OCI-LY7 (cell line): ENCODE data around the gene ARRDC5. TPM values are rescaled to one million over a fixed set of nuclear protein-coding genes. Genes with fewer than 3 reads are reported as not detected.
"Not testable (repeated sequence)": the region's sequence is repeated elsewhere in the genome, so short reads cannot be mapped to it uniquely, and the experiment has no call there.

Experiments
- BruUV-seq: library from RNA; stranded (reverse); fragments of 400-500 nt; replicated peaks from 2 replicates; lab custom pipeline; 2021; lab: Mats Ljungman, UMichigan
- CTCF ChIA-PET: fragments of 300-600 bp; sonication (Branson Sonifier 250); formaldehyde crosslinking; loops from one replicate; lab custom pipeline; 2022; ENCODE audit warnings: antibody characterized with exemption; ENCODE audit not compliant: unreplicated experiment; lab: Charles Lee
- POLR2A ChIA-PET: fragments of 300-600 bp; sonication (Branson Sonifier 250); formaldehyde crosslinking; loops from one replicate; lab custom pipeline; 2022; ENCODE audit warnings: antibody characterized with exemption; lab: Charles Lee
- DNase-seq: peaks from one replicate; pipeline ENCODE4 v3.0.0-alpha.2; 2015; ENCODE audit warnings: low spot score
- H2AFZ ChIP-seq: fragments of 200-600 bp; sonication (generic), shearing (Covaris generic); 2 replicates; pipeline ENCODE4 v1.6.1; 2014; ENCODE audit warnings: mild to moderate bottlenecking, antibody characterized with exemption, low read length, moderate library complexity
- H3K27ac ChIP-seq: fragments of 200-600 bp; sonication (generic); 2 replicates; pipeline ENCODE4 v1.5.1; 2014; ENCODE audit warnings: mixed run types, low read depth, mild to moderate bottlenecking, moderate library complexity, low read length, inconsistent platforms; ENCODE audit not compliant: poor library complexity, severe bottlenecking
- H3K36me3 ChIP-seq: fragments of 200-600 bp; sonication (generic); 2 replicates; pipeline ENCODE4 v1.6.1; 2014; ENCODE audit warnings: mild to moderate bottlenecking, antibody characterized with exemption, low read length, moderate library complexity, mixed read lengths; ENCODE audit not compliant: insufficient read depth
- H3K4me1 ChIP-seq: fragments of 200-600 bp; sonication (generic); 2 replicates; pipeline ENCODE4 v1.5.1; 2014; ENCODE audit warnings: mild to moderate bottlenecking, low read length; ENCODE audit not compliant: insufficient read depth, poor library complexity, severe bottlenecking
- H3K4me2 ChIP-seq: fragments of 200-600 bp; sonication (generic); 2 replicates; pipeline ENCODE4 v1.6.1; 2014; ENCODE audit warnings: mild to moderate bottlenecking, low read length
- H3K4me3 ChIP-seq: fragments of 200-600 bp; sonication (generic); 2 replicates; pipeline ENCODE4 v1.5.1; 2014; ENCODE audit warnings: mild to moderate bottlenecking, low read depth, low read length; ENCODE audit not compliant: poor library complexity, severe bottlenecking
- H3K79me2 ChIP-seq: fragments of 200-600 bp; sonication (generic); 2 replicates; pipeline ENCODE4 v1.6.1; 2016; ENCODE audit warnings: low read depth, mild to moderate bottlenecking, low read length, moderate library complexity, mixed read lengths; ENCODE audit not compliant: insufficient read depth
- H3K9me2 ChIP-seq: fragments of 200-600 bp; sonication (generic); 2 replicates; pipeline ENCODE4 v1.6.1; 2016; ENCODE audit warnings: mild to moderate bottlenecking, low read length, mixed read lengths; ENCODE audit not compliant: insufficient read depth
- H3K9me3 ChIP-seq: fragments of 200-600 bp; sonication (generic); 2 replicates; pipeline ENCODE4 v1.6.1; 2014; ENCODE audit warnings: mild to moderate bottlenecking, mixed run types, low read length, mixed read lengths
- H4K20me1 ChIP-seq: fragments of 200-600 bp; sonication (generic); 2 replicates; pipeline ENCODE4 v1.6.1; 2014; ENCODE audit warnings: mild to moderate bottlenecking, antibody characterized with exemption, low read length, moderate library complexity, mixed read lengths; ENCODE audit not compliant: insufficient read depth
- CTCF ChIP-seq: fragments of 200-600 bp; sonication (generic); conservative IDR thresholded peaks from 2 replicates; pipeline ENCODE4 v1.5.1; 2014; ENCODE audit warnings: mild to moderate bottlenecking, antibody characterized with exemption, low read length, moderate library complexity, mixed read lengths
- EZH2phosphoT487 ChIP-seq: fragments of 200-600 bp; sonication (generic); IDR thresholded peaks from 2 replicates; pipeline ENCODE4 v1.6.1; 2018; ENCODE audit warnings: low read depth, borderline replicate concordance, mild to moderate bottlenecking, mixed run types, antibody characterized with exemption, low read length, moderate library complexity, mixed read lengths
- intact Hi-C: fragments of 100-400 bp; cut with micrococcal nuclease; formaldehyde crosslinking; loops from one replicate; pipeline ENCODE4 v1.10.0; 2022; ENCODE audit not compliant: unreplicated experiment
- total RNA-seq, 2 experiments: library from RNA; depleted of rRNA in 1 of 2; stranded (reverse); fragments of >200 nt in 1 of 2; shearing (Covaris generic) in 1 of 2; gene quantifications; 2 replicates each; pipeline ENCODE4 v1.2.3, GENCODE V29; 2014 to 2022

Gene ARRDC5
- total RNA-seq, 2 experiments from 2014 or later = not detected

- H2AFZ ChIP-seq = no peak overlapping the region
- H3K36me3 ChIP-seq = no peaks in the 10 kb centered on the region
- no peak for DNase-seq
- ChIA-PET CTCF (no interaction called here), POLR2A (interaction anchor here (0.9 kb wide), 1 partner anchor 11 kb away, joined by 6 read pairs; the partner anchor contains the start of gene ARRDC5)
- no peaks in the 10 kb centered on the region for H4K20me1 ChIP-seq
- TF ChIP-seq CTCF (no peak), EZH2phosphoT487 (no peak)
- H3K27ac ChIP-seq = no peak overlapping the region
- no peaks in the 10 kb centered on the region for H3K79me2 ChIP-seq
- intact Hi-C loops = no loop called here
- H3K9me2 ChIP-seq = no peaks in the 10 kb centered on the region
- no peak overlapping the region for H3K4me3 ChIP-seq
- no TSS peak for BruUV-seq
- H3K4me1 ChIP-seq = peaks cover 4% of the 10 kb centered on the region
- no peaks in the 10 kb centered on the region for H3K9me3 ChIP-seq
- H3K4me2 ChIP-seq = no peak overlapping the region
Observed at GRCh38 chr19:4891066-4891465, 11.6 kb downstream of the ARRDC5 start.

GRCh38 chr19:4889034-4889815 is 13.5 kb downstream of the ARRDC5 start:
- H4K20me1 ChIP-seq = no peaks in the 10 kb centered on the region
- ChIA-PET POLR2A (interaction anchor here (0.7 kb wide), 2 partner anchors 13 to 98 kb away, joined by 3 to 4 read pairs; partner anchors contain the start of gene ARRDC5), CTCF (no interaction called here)
- TF ChIP-seq EZH2phosphoT487 (no peak), CTCF (no peak)
- no peak overlapping the region for H3K4me3 ChIP-seq
- H3K27ac ChIP-seq = no peak overlapping the region
- no peaks in the 10 kb centered on the region for H3K9me3 ChIP-seq
- H3K36me3 ChIP-seq = no peaks in the 10 kb centered on the region
- no peak overlapping the region for H2AFZ ChIP-seq
- DNase-seq = no peak
- no peaks in the 10 kb centered on the region for H3K79me2 ChIP-seq
- H3K9me2 ChIP-seq = no peaks in the 10 kb centered on the region
- intact Hi-C loops = no loop called here
- BruUV-seq = no TSS peak
- no peaks in the 10 kb centered on the region for H3K4me1 ChIP-seq
- no peak overlapping the region for H3K4me2 ChIP-seq

GRCh38 chr19:4887803-4888202 is 14.9 kb downstream of the ARRDC5 start:
- intact Hi-C loops, H3K9me2 ChIP-seq, BruUV-seq, DNase-seq, H3K79me2 ChIP-seq, POLR2A ChIA-PET, H3K4me3 ChIP-seq, H3K9me3 ChIP-seq, H3K4me1 ChIP-seq, CTCF ChIA-PET, H3K4me2 ChIP-seq, H2AFZ ChIP-seq, H3K36me3 ChIP-seq, H4K20me1 ChIP-seq, H3K27ac ChIP-seq: not testable (repeated sequence)

GRCh38 chr19:4884993-4885392 is 17.7 kb downstream of the ARRDC5 start:
- H3K36me3 ChIP-seq, BruUV-seq, POLR2A ChIA-PET, H3K9me2 ChIP-seq, CTCF ChIA-PET, intact Hi-C loops, H3K4me2 ChIP-seq, H4K20me1 ChIP-seq, H2AFZ ChIP-seq, H3K27ac ChIP-seq, H3K4me3 ChIP-seq, H3K79me2 ChIP-seq, DNase-seq, H3K9me3 ChIP-seq: not testable (repeated sequence)
- peaks cover 11% of the 10 kb centered on the region for H3K4me1 ChIP-seq

- H3K9me3 ChIP-seq, H2AFZ ChIP-seq, H3K4me3 ChIP-seq, intact Hi-C loops, H3K27ac ChIP-seq, H3K9me2 ChIP-seq, H3K79me2 ChIP-seq, H3K4me2 ChIP-seq, CTCF ChIA-PET, DNase-seq, H3K36me3 ChIP-seq, BruUV-seq, H4K20me1 ChIP-seq: not testable (repeated sequence)
- POLR2A ChIA-PET = interaction anchor here (0.7 kb wide), 1 partner anchor 149 kb away, joined by 4 read pairs; no protein-coding TSS in a partner anchor
- peaks cover 33% of the 10 kb centered on the region for H3K4me1 ChIP-seq
Observed at GRCh38 chr19:4882874-4883273, 19.8 kb downstream of the ARRDC5 start.
